ENCODE data around the gene CALHM2. TPM values are rescaled to one million over a fixed set of nuclear protein-coding genes. Genes with fewer than 3 reads are reported as not detected.
"Not testable (repeated sequence)": the region's sequence is repeated elsewhere in the genome, so short reads cannot be mapped to it uniquely, and the experiment has no call there.

The CALHM2 gene
- total RNA-seq, 1 donor from 2014 or later: 3.1 TPM

- no peak for DNase-seq
Observed at GRCh38 chr10:103450201-103450695, 1.9 kb downstream of the CALHM2 start.

- no peak for DNase-seq
Observed at GRCh38 chr10:103449208-103450144, 2.7 kb downstream of the CALHM2 start.

- no peak for DNase-seq
Observed at GRCh38 chr10:103448746-103449145, 3.4 kb downstream of the CALHM2 start.

GRCh38 chr10:103447187-103447586 is 5.0 kb downstream of the CALHM2 start:
- no peak for DNase-seq

- no peak for DNase-seq
Observed at GRCh38 chr10:103445767-103446567, 6.2 kb downstream of the CALHM2 start.

GRCh38 chr10:103445366-103445765 is 6.8 kb downstream of the CALHM2 start:
- DNase-seq: no peak

GRCh38 chr10:103444478-103444877 is 7.7 kb downstream of the CALHM2 start:
- no peak for DNase-seq

- DNase-seq: no peak
Observed at GRCh38 chr10:103443475-103444185, 8.5 kb downstream of the CALHM2 start.

- no peak for DNase-seq
Observed at GRCh38 chr10:103442031-103442461, 10.1 kb downstream of the CALHM2 start.

GRCh38 chr10:103441611-103442010 is 10.6 kb downstream of the CALHM2 start:
- DNase-seq: no peak

- DNase-seq: no peak
Observed at GRCh38 chr10:103441206-103441605, 11.0 kb downstream of the CALHM2 start.

- no peak for DNase-seq
Observed at GRCh38 chr10:103440416-103440815, 11.8 kb downstream of the CALHM2 start.

- no peak for DNase-seq
Observed at GRCh38 chr10:103439776-103440175, 12.4 kb downstream of the CALHM2 start.

- DNase-seq: no peak
Observed at GRCh38 chr10:103433858-103434257, 18.3 kb downstream of the CALHM2 start.

- DNase-seq: no peak
Observed at GRCh38 chr10:103431902-103432301, 20.3 kb downstream of the CALHM2 start.

GRCh38 chr10:103429647-103430046 is 22.5 kb downstream of the CALHM2 start:
- DNase-seq: no peak

GRCh38 chr10:103428989-103429643 is 23.1 kb downstream of the CALHM2 start:
- no peak for DNase-seq

GRCh38 chr10:103427866-103428265 is 24.3 kb downstream of the CALHM2 start:
- DNase-seq: no peak

GRCh38 chr10:103423748-103424147 is 28.4 kb downstream of the CALHM2 start:
- DNase-seq: no peak

GRCh38 chr10:103419101-103419500 is 33.1 kb downstream of the CALHM2 start:
- no peak for DNase-seq

- no peak for DNase-seq
Observed at GRCh38 chr10:103417601-103418000, 34.6 kb downstream of the CALHM2 start.

GRCh38 chr10:103417148-103417469 is 35.1 kb downstream of the CALHM2 start:
- DNase-seq: not testable (repeated sequence)

All from occipital lobe (tissue), 2 donors.